SU-DHL-6 (cell line): Measurements from ENCODE around the gene GRIK5.

ENCODE experiments used
- CTCF ChIP-seq: fragments of 200-600 bp; sonication (generic); IDR thresholded peaks from one replicate; pipeline ENCODE4 v1.5.1; 2017; ENCODE audit warnings: antibody characterized with exemption, mild to moderate bottlenecking, low read length, moderate library complexity; ENCODE audit not compliant: insufficient read depth, poor library complexity, severe bottlenecking
- EZH2phosphoT487 ChIP-seq: fragments of 200-600 bp; sonication (generic), shearing (Covaris generic); conservative IDR thresholded peaks from 2 replicates; pipeline ENCODE4 v1.6.1; 2018; ENCODE audit warnings: mild to moderate bottlenecking, antibody characterized with exemption, low read length, moderate library complexity, mixed read lengths

- TF ChIP-seq CTCF (no peak), EZH2phosphoT487 (no peak)
These were observed 46.1 kb downstream of the GRIK5 start for GRCh38 chr19:42023943-42024260.
